ENCODE results near the gene VWA3B. TPM values are rescaled to one million over a fixed set of nuclear protein-coding genes. Genes with fewer than 3 reads are reported as not detected.

Gene VWA3B
- total and polyA plus RNA-seq, 4 donors = 3.5 to 29.2 (median 11.2) TPM

GRCh38 chr2:98185801-98186200, 98.8 kb downstream of the VWA3B start:
- H3K27me3 ChIP-seq (ENCODE audit: control insufficient read depth in 3 of 3, insufficient read depth in 3 of 3, low read length in 2 of 3) = no peaks in the 10 kb centered on the region
- no peak overlapping the region for H3K4me3 ChIP-seq
- no peak overlapping the region for H3K9ac ChIP-seq (ENCODE audit: insufficient read depth in 1 of 2, low read length in 2 of 2)
- no peaks in the 10 kb centered on the region for H3K9me3 ChIP-seq (ENCODE audit: control insufficient read depth in 4 of 4, insufficient read depth in 3 of 4, low read length in 3 of 4)
- H3K27ac ChIP-seq (ENCODE audit: low read depth in 1 of 2, low read length in 1 of 2) = no peak overlapping the region
- DNase-seq = no peak
- H3K4me1 ChIP-seq (ENCODE audit: control insufficient read depth in 5 of 5, insufficient read depth in 5 of 5, low read length in 5 of 5) = peaks cover 0 to 2% (median 0%) of the 10 kb centered on the region in 5 donors
- TF ChIP-seq CTCF (IDR thresholded peaks at IDR 0.05; ENCODE audit: control extremely low read depth, extremely low read depth) = no peak
- WGBS, 2 donors = 69 to 76% methylated on average over 5 of the region's 5 CpGs
- no peak for ATAC-seq (ENCODE audit: insufficient read depth, low FRiP score)
- no peaks in the 10 kb centered on the region for H3K36me3 ChIP-seq (ENCODE audit: control insufficient read depth in 4 of 4, insufficient read depth in 4 of 4, low read length in 4 of 4)

- Histone ChIP-seq H3K27ac (ENCODE audit: low read depth in 1 of 2, low read length in 1 of 2) (no peak overlapping the region), H3K4me3 (no peak overlapping the region), H3K9me3 (ENCODE audit: control insufficient read depth in 4 of 4, insufficient read depth in 3 of 4, low read length in 3 of 4) (no peaks in the 10 kb centered on the region), H3K4me1 (ENCODE audit: control insufficient read depth in 5 of 5, insufficient read depth in 5 of 5, low read length in 5 of 5) (peaks cover 0 to 5% (median 0%) of the 10 kb centered on the region in 5 donors), H3K9ac (ENCODE audit: insufficient read depth in 1 of 2, low read length in 2 of 2) (no peak overlapping the region), H3K36me3 (ENCODE audit: control insufficient read depth in 4 of 4, insufficient read depth in 4 of 4, low read length in 4 of 4) (no peaks in the 10 kb centered on the region), H3K27me3 (ENCODE audit: control insufficient read depth in 3 of 3, insufficient read depth in 3 of 3, low read length in 2 of 3) (no peaks in the 10 kb centered on the region)
- WGBS, 2 donors = 90 to 94% methylated on average over 9 of the region's 9 CpGs
- no peak for DNase-seq
- TF ChIP-seq CTCF (IDR thresholded peaks at IDR 0.05; ENCODE audit: control extremely low read depth, extremely low read depth) = no peak
- ATAC-seq (ENCODE audit: insufficient read depth, low FRiP score) = no peak
Observed at GRCh38 chr2:98187194-98187593, 100.2 kb downstream of the VWA3B start.

- peaks cover 0 to 5% (median 0%) of the 10 kb centered on the region in 5 donors for H3K4me1 ChIP-seq (ENCODE audit: control insufficient read depth in 5 of 5, insufficient read depth in 5 of 5, low read length in 5 of 5)
- no peaks in the 10 kb centered on the region for H3K36me3 ChIP-seq (ENCODE audit: control insufficient read depth in 4 of 4, insufficient read depth in 4 of 4, low read length in 4 of 4)
- TF ChIP-seq CTCF (IDR thresholded peaks at IDR 0.05; ENCODE audit: control extremely low read depth, extremely low read depth) = no peak
- no peaks in the 10 kb centered on the region for H3K9me3 ChIP-seq (ENCODE audit: control insufficient read depth in 4 of 4, insufficient read depth in 3 of 4, low read length in 3 of 4)
- DNase-seq = no peak
- ATAC-seq (ENCODE audit: insufficient read depth, low FRiP score) = no peak
- H3K27me3 ChIP-seq (ENCODE audit: control insufficient read depth in 3 of 3, insufficient read depth in 3 of 3, low read length in 2 of 3) = no peaks in the 10 kb centered on the region
- no peak overlapping the region for H3K4me3 ChIP-seq
- H3K9ac ChIP-seq (ENCODE audit: insufficient read depth in 1 of 2, low read length in 2 of 2) = no peak overlapping the region
- 71 to 82% methylated on average over 4 of the region's 4 CpGs for WGBS, 2 donors
- H3K27ac ChIP-seq (ENCODE audit: low read depth in 1 of 2, low read length in 1 of 2) = no peak overlapping the region
Observed at GRCh38 chr2:98188351-98189046, 101.5 kb downstream of the VWA3B start.

- ATAC-seq (ENCODE audit: insufficient read depth, low FRiP score) = no peak
- Histone ChIP-seq H3K9me3 (ENCODE audit: control insufficient read depth in 4 of 4, insufficient read depth in 3 of 4, low read length in 3 of 4) (no peaks in the 10 kb centered on the region), H3K4me1 (ENCODE audit: control insufficient read depth in 5 of 5, insufficient read depth in 5 of 5, low read length in 5 of 5) (peaks cover 0 to 5% (median 0%) of the 10 kb centered on the region in 5 donors), H3K36me3 (ENCODE audit: control insufficient read depth in 4 of 4, insufficient read depth in 4 of 4, low read length in 4 of 4) (no peaks in the 10 kb centered on the region), H3K4me3 (no peak overlapping the region), H3K27ac (ENCODE audit: low read depth in 1 of 2, low read length in 1 of 2) (no peak overlapping the region), H3K27me3 (ENCODE audit: control insufficient read depth in 3 of 3, insufficient read depth in 3 of 3, low read length in 2 of 3) (no peaks in the 10 kb centered on the region), H3K9ac (ENCODE audit: insufficient read depth in 1 of 2, low read length in 2 of 2) (no peak overlapping the region)
- WGBS, 2 donors = 51 to 61% methylated on average over 5 of the region's 5 CpGs
- DNase-seq = peak in 2 of 3 donors; percentile 11 to 60
- TF ChIP-seq CTCF (IDR thresholded peaks at IDR 0.05; ENCODE audit: control extremely low read depth, extremely low read depth) = no peak
Observed at GRCh38 chr2:98191883-98192282, 104.9 kb downstream of the VWA3B start.
